UCSD-AML1 (cell line): ENCODE data around the gene AIFM2.

ENCODE experiments used
- DNase-seq: peaks from one replicate; lab custom pipeline; 2025; ENCODE audit not compliant: unreplicated experiment; lab: John Stamatoyannopoulos, UW

Gene AIFM2

DNA sequence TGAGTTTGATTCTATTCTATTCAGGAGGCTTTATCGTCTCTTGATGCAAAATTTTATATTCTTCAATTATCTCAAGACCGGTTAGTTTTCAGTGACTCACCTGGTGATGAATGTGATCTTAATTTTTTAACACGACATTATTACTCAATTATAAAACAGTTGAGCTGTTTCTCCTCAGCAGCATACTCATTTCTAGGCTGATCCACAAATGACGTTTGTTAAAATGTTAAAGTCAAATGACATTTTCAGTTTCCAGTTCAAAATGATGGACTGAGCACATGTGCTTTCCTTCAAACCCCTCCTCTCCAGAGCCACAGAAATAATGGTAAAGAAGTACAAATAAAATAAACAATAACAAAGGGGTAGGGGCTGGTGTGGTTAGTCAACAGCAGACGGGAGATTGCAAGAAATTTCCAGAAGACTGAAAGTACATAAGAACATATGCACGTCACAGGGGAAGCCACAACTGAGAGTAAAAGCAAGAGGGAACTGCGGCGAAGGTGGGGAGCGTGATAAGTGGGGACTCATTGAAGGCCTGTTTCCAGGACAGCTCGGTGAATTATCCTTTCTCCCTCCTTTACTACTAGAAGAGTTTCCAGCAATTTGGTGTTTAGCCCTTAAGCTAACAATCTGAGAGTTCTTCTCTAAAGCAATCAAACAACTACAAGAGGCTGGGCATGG lies 69.1 kb downstream of the AIFM2 start:
- no peak for DNase-seq
